ENCODE results near the gene TRMT44. TPM values are rescaled to one million over a fixed set of nuclear protein-coding genes. Genes with fewer than 3 reads are reported as not detected.

Gene TRMT44
- total RNA-seq, 4 donors from 2014 or later, result 36.4 to 56.4 (median 43.9) TPM

- no peak for DNase-seq
- H3K4me1 ChIP-seq, result peaks cover 32 to 45% of the 10 kb centered on the region in 2 donors
- H3K27me3 ChIP-seq, result no peaks in the 10 kb centered on the region
- peaks cover 6 to 7% of the 10 kb centered on the region in 2 donors for H3K36me3 ChIP-seq
- intact Hi-C loops (cut with DNase I), result loop anchor here (5.0 kb wide), 1 partner anchor 32 kb away; no protein-coding TSS in a partner anchor
- 90 to 96% methylated on average over 12 to 13 of the region's 13 CpGs for WGBS, 2 donors
- H3K9me3 ChIP-seq, result no peaks in the 10 kb centered on the region
- H3K4me3 ChIP-seq (replicated peaks in 1 of 3), result no peak overlapping the region
- H3K27ac ChIP-seq, result peak overlapping the region in 1 of 3 donors; percentile 97
- TF ChIP-seq, protein P1, sequence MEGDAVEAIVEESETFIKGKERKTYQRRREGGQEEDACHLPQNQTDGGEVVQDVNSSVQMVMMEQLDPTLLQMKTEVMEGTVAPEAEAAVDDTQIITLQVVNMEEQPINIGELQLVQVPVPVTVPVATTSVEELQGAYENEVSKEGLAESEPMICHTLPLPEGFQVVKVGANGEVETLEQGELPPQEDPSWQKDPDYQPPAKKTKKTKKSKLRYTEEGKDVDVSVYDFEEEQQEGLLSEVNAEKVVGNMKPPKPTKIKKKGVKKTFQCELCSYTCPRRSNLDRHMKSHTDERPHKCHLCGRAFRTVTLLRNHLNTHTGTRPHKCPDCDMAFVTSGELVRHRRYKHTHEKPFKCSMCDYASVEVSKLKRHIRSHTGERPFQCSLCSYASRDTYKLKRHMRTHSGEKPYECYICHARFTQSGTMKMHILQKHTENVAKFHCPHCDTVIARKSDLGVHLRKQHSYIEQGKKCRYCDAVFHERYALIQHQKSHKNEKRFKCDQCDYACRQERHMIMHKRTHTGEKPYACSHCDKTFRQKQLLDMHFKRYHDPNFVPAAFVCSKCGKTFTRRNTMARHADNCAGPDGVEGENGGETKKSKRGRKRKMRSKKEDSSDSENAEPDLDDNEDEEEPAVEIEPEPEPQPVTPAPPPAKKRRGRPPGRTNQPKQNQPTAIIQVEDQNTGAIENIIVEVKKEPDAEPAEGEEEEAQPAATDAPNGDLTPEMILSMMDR (IDR thresholded peaks at IDR 0.05), result no peak
- no peak for TF ChIP-seq POLR2A (IDR thresholded peaks at IDR 0.05)
Measured at GRCh38 chr4:8474856-8475255, 34.3 kb downstream of the TRMT44 start.

- no peaks in the 10 kb centered on the region for H3K27me3 ChIP-seq
- TF ChIP-seq, protein P1 (IDR thresholded peaks at IDR 0.05), result no peak
- no peak for TF ChIP-seq POLR2A (IDR thresholded peaks at IDR 0.05)
- intact Hi-C loops (cut with DNase I), result no loop called here
- peaks cover 6 to 7% of the 10 kb centered on the region in 2 donors for H3K36me3 ChIP-seq
- H3K27ac ChIP-seq, result no peak overlapping the region
- H3K9me3 ChIP-seq, result no peaks in the 10 kb centered on the region
- H3K4me1 ChIP-seq, result peaks cover 32 to 38% of the 10 kb centered on the region in 2 donors
- no peak overlapping the region for H3K4me3 ChIP-seq (replicated peaks in 1 of 3)
- 92 to 93% methylated on average over 24 to 29 of the region's 29 CpGs for WGBS, 2 donors
- DNase-seq, result no peak
Measured at GRCh38 chr4:8475751-8476575, 35.4 kb downstream of the TRMT44 start.

- Histone ChIP-seq H3K36me3 (peaks cover 6 to 7% of the 10 kb centered on the region in 2 donors), H3K9me3 (no peaks in the 10 kb centered on the region), H3K27ac (no peak overlapping the region), H3K27me3 (no peaks in the 10 kb centered on the region), H3K4me1 (peaks cover 21 to 26% of the 10 kb centered on the region in 2 donors), H3K4me3 (replicated peaks in 1 of 3) (no peak overlapping the region)
- WGBS, 2 donors, result 96% methylated on average over 8 to 15 of the region's 16 CpGs
- intact Hi-C loops (cut with DNase I), result no loop called here
- DNase-seq, result no peak
- TF ChIP-seq, protein P1 (IDR thresholded peaks at IDR 0.05), result no peak
- TF ChIP-seq POLR2A (IDR thresholded peaks at IDR 0.05), result no peak
Measured at GRCh38 chr4:8477095-8477635, 36.6 kb downstream of the TRMT44 start.

DNA sequence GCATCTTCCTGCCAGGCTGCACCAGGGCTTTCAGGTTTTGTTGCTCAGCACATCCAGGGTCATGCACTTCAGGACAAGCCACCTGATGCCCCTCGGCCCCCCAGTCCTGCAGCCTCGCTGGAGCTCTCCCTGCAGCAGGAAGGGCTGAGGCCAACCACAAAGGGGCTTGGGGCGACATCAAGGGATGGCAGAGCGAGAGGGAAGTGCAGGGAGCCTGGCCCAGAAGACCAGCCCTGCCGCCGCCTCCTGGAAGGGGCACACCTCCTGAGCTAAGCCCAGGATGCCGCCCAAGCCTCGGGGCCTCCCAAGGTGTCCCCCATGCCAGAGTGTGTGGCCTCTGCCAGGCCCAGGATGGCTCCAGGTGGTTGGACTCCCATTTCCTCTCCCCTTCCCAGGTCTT lies 37.1 kb downstream of the TRMT44 start:
- no peak for DNase-seq
- TF ChIP-seq, protein P1 (IDR thresholded peaks at IDR 0.05), result no peak
- TF ChIP-seq POLR2A (IDR thresholded peaks at IDR 0.05), result no peak
- H3K27me3 ChIP-seq, result no peaks in the 10 kb centered on the region
- H3K27ac ChIP-seq, result no peak overlapping the region
- WGBS, 2 donors, result 90 to 92% methylated on average over 4 to 8 of the region's 8 CpGs
- H3K36me3 ChIP-seq, result peaks cover 6 to 7% of the 10 kb centered on the region in 2 donors
- intact Hi-C loops (cut with DNase I), result no loop called here
- H3K9me3 ChIP-seq, result no peaks in the 10 kb centered on the region
- H3K4me1 ChIP-seq, result peaks cover 16 to 20% of the 10 kb centered on the region in 2 donors
- H3K4me3 ChIP-seq (replicated peaks in 1 of 3), result no peak overlapping the region

DNA sequence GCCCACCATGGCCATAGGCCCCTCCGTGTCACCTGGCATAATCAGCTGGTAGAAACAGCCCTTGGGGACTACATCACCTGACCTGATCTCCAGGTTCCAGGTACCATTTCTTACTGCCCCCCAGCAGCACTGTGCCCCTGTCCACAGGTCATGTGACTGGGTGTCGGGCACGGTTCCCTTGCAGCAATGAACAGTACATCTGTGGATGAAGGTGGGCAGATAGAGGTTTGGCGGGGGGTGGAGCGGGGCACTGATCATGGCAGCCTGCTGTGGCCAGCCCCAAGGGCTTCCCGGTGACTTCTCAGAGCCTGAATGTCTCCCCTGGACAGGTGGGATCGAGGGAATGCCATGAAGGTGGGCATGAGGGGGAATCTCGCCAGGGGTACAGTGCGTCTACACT lies 37.8 kb downstream of the TRMT44 start:
- Histone ChIP-seq H3K4me3 (replicated peaks in 1 of 3) (no peak overlapping the region), H3K9me3 (no peaks in the 10 kb centered on the region), H3K4me1 (peaks cover 10 to 13% of the 10 kb centered on the region in 2 donors), H3K27ac (no peak overlapping the region), H3K27me3 (no peaks in the 10 kb centered on the region), H3K36me3 (peaks cover 6 to 7% of the 10 kb centered on the region in 2 donors)
- 93 to 97% methylated on average over 6 to 8 of the region's 9 CpGs for WGBS, 2 donors
- no peak for DNase-seq
- intact Hi-C loops (cut with DNase I), result no loop called here
- no peak for TF ChIP-seq POLR2A (IDR thresholded peaks at IDR 0.05)
- TF ChIP-seq, protein P1 (IDR thresholded peaks at IDR 0.05), result no peak

All from thyroid gland (tissue), 4 donors.